ENCODE results near the gene ADAMTSL1.
A peak's percentile ranks its signal among the peaks of the same experiment; 100 is the strongest.

- TF ChIP-seq CTCF (IDR thresholded peaks at IDR 0.05) (no peak), POLR2AphosphoS5 (IDR thresholded peaks at IDR 0.05) (peak; percentile 3), POLR2A (IDR thresholded peaks at IDR 0.05) (no peak)
These were observed 46.6 kb downstream of the ADAMTSL1 start for GRCh38 chr9:18520416-18521047.
